GM21786 (cell line): Measurements from ENCODE around the gene RNF150.

ENCODE experiments used
- ATAC-seq: cut with Tn5 transposase; IDR thresholded peaks from one replicate; pipeline ENCODE4 v1.9.1; 2021; ENCODE audit not compliant: unreplicated experiment

Gene RNF150

DNA sequence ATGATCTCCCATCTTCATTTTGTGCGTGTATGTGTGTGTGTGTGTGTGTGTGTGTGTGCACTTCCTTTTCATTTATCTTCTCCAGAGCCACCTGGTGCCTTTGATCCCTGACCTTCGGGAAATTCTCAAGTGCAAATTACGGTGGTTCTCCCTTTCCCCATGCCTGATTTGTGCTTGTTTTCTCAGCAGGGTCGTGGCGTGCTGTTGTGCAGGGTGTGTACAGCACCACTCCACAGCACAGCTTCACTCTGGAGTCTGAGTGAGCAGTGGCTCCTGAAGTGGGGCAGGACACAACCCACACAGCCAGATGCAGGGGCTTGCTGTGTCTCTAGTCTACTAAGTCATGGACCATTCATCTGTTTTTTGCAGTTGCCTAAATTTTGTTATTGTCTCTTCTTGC is 262.8 kb downstream of the RNF150 start:
- ATAC-seq = no peak

DNA sequence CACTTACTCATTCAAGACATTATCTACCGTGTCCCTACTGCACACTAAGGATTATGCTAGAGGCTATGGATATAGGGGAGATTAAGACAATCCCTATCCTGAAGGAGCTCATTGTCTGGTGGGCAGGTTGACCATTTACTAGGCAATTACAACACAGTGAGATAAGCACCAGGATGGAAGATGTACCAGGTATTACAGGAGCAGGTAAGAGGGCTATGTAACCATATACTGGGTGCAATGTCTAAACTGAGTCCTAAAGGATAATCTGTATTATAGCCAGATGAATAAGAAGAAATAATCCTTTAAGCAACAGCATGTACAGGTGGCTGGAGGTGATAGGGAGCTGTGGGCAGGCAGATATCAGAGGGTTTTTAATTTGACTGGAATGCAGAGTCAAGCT is 263.8 kb downstream of the RNF150 start:
- no peak for ATAC-seq

DNA sequence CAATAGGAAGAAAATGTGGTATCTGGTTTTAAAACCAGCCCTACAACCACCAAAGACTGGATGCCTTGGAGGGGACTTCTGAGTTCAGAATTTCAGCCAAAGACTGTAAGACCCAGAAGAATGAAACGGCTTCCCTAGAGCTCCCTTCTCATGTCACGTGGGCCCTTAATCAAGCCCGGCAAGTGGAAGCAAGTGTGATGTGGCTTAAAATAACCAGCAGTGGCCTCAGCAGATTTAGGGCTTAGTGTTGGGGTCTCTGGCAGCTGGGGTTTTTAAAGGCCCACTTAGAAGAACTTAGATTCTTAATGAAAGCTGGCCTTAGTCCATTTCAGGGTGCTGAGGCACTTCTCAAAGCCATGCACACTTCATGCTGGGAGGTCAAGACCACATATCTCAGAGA is 265.9 kb downstream of the RNF150 start:
- no peak for ATAC-seq

DNA sequence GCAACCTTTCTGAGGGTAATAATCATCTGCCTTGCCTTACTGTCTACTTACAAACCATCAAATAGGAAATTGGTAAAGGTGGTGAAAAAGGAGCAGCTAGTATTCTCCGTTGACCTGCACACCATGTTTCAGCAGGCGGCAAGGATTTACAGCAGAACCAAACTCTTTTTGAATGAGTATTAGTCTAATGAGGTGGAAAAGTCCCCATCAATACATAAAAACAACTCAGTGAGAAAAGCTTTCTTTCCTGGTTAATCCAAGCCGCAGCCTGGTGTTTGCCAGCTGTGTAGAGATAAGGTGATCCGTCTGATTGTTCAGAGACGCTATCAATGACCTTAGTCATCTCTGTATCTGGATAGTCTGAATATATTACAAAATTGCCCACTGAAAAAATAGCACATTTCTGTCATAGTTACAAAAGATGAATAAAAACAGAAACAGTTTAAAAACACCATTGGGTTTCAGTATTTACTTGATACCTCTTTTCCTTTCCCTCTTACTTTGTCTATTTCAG is 266.7 kb downstream of the RNF150 start:
- no peak for ATAC-seq

DNA sequence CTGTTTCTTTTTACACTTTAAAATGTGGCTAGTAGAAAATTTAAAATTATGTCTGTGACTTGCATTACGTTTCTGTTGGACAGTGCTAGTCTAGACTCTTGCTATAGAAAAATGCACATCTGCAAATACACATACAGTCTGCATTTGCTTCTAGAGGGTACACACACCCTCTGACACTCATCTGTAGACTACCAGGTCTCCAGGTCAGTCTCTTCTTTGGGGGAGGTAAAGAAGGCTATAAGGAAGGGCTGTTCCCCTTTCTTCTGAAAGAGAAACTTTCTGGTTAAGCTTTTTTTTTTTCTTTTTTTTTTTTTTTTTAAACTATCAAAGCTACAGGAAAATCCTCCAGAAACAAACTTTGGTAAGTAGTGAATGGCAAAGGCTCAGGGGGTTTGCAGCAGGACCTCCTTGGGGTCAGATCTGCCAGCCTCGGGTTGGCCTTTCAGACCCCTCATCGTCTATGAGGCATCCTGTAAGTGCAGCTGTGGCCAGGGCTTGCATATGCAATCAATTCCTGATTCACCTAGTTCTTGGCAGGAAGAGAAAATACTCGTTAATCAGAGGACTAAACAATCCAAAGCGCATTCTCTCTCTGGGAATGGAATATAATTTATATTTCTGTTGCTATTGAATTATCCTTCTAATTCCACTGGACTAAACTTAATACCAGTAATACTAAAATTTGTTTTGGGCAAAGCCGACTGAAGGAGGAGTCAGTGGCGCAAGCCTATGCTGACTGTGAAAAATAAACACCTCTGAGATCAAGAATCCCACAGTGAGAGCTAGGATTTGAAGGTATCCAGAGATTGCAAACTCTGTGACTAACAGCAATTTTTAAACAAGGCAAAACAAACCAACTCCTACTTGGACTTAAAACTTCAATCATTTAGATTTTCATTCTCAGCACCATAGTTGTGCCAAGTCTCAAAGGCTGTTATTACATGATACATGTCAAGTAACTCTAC is 267.7 kb downstream of the RNF150 start:
- ATAC-seq = no peak

DNA sequence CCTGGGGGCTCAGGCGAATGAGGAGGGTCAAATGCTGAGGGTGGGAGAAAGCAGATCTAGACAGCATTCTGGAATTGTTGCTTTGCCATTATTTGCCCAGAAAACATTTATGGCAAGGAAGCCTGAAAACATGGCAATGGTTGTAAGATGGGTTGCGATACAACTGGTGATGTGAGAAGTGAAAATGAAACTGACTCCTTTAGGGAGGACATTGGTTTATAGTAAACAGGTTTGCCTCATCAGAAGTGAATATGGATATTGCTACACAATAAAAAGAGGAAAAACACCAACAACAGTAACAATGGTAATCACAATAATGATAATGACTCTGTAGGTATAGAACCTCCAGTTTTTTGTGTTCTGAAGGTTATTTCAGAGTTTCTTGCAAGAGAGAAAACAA is 270.1 kb downstream of the RNF150 start:
- no peak for ATAC-seq

DNA sequence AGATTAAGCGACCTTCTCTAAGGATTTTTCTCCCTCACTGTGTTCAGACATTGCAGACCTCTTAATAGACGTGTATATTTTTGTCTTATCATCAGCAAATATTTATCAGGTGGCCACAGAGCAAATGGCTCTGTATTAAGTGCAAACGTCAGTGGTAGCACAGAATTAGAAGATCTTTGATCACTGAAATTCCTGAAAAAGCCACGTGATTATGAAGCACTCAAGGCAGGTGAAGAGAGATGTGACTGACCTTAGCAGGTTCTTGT is 271.2 kb downstream of the RNF150 start:
- no peak for ATAC-seq

DNA sequence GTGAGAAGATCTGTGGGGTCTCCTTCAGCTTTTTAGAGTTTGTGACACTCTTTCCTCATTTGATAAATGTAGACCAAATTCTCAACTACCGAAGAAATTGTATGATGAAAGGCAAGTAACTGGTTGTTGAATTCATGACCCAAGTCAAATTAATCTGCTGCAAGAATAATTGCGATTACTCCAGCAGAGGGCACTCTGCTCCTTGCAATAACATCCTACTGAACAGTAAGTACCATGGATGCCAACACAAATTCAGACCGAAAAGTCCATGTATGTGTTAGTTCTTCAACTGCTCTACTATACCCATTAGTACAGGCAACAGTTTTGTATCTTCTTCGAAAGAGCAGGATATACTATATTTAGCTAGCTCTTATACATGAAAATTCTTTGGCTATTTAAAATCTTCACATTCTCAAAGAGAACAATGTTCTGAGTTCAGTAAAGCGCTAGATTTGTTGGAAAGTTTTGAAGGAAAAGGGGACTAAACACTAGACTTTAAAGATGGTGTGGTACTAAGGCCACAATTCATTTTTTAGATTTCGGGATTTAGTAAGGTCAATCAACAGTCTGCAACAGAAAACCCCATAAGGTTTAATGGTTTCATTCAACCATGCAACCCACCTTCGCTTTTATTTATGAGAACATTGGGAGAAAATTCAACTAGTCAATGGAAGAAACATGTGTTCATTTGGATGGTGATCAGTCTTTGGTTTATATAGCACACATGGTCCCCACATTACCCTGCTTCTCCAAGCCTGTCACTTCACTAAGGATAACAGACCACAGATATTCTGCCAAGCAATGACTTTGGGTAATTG is 271.7 kb downstream of the RNF150 start:
- ATAC-seq = peak; percentile 61

DNA sequence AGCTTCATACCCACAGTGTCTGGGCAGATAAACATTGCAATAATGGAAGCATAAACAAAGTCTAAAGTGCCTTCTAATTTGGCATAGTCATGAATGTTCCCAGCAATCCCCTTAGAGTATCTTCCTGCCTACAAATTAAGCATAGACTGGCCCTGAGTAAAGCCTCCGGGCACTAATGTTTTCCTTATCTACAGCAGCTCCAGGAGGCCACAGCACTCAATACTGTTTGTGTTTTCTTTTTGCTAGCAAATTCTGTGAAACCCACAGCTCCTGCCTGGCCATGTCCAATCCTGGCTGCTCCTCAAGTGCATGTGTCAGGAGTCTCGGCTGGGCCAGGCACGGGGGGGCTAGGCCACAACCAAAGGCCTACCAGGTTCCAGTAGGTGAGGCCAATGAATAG is 274.4 kb downstream of the RNF150 start:
- ATAC-seq = no peak

DNA sequence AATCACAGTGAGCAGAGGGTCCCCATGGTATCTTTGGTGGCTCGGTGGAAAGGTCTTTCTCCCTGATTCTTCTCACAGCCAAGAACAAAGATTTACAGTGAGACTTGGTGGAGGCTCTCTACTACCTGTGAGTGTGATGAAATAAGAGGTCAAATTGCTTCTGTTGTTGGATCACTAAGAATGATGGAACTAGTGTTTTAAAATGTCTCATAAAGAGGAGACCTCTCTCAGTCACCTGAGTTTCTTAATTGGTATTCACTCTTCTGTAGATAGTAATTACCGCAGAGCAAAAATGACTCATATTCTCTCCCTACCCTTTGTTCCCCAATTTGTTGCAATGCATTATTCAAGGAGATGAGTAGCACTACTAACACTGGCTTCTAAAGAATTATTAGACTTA is 276.2 kb downstream of the RNF150 start:
- no peak for ATAC-seq

DNA sequence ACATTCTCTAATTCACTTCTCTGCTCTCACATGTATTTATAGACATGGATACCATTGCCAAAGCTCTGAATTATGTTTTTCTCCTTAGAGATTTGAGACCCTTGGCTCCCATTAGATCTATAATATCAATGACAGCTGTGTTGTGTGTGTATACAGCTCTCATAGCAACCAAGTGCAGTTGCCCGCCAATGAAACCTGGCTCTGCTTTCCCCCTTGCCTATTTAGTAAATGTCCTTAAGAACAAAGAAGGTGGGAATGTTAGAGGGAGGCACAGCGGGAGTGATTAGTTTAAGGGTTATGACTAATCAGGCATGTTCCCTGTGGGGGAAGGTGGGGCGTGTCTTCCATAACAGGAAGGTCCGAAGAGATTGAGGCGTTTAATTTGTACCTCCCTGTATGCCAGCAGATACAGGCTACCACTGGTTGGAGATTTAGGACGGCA is 276.6 kb downstream of the RNF150 start:
- ATAC-seq = no peak

DNA sequence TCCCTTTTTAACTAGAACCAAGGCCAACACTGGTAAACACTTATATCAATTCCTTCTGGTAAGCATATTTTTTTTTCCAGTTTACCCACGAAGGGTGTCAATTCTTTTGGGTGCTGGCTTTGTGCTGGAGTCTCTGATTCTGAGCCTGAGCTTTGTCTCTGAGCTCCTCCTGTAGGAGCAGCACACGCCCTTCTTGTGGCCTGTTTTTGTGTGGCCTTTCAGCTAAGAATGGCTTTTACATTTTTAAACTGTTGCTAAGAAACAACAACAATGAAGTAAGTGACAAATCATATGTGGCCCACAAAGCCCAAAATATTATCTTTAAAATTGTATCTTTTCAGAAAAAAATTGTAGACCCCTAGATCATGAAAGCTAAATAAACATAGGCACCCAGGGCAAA is 279.1 kb downstream of the RNF150 start:
- ATAC-seq = no peak

DNA sequence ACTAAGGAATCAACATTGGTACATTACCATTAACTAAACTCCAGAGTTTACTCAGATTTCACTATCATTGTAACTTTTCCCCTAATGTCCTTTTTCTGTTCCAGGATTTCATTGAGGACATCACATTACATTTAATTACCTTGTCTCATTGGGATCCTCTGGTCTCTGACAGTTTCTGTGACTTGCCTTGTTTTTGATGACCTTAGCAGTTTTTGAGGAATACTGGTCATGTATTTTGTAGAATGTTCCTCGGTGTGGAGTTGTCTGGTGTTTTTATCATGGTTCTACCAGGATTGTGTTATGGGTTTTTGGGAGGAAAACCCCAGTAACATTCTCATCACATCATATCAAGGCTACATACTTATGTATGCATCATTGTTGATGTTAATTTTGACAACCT is 281.5 kb downstream of the RNF150 start:
- ATAC-seq = no peak

DNA sequence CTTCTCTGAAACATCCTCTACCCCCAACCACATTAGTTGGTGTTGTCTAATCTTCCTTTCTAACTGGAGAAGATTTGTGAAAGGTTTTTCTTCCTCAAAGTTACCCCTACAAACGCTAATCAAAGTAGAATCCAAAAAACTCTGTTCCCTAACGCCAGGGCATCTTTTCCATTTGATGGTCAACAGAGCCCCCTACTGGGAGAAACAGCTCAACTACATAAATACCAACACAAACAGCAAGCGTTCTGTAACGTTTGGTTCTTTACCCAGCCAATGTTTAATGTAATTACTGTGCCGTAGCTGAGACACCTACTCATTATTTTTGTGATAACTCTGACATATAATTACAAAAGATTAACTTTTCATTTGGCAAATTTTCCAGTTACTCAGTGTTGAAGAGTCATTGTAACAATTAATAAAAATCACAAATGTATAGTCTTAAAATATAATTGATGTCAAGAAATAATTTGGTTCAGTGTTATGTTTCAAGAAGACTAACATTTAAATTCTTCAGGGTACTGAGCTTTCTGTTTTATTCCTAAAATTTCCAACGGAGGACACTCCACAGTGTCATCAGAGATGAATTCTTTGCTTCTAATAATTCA is 282.1 kb downstream of the RNF150 start:
- peak; percentile 87 for ATAC-seq

DNA sequence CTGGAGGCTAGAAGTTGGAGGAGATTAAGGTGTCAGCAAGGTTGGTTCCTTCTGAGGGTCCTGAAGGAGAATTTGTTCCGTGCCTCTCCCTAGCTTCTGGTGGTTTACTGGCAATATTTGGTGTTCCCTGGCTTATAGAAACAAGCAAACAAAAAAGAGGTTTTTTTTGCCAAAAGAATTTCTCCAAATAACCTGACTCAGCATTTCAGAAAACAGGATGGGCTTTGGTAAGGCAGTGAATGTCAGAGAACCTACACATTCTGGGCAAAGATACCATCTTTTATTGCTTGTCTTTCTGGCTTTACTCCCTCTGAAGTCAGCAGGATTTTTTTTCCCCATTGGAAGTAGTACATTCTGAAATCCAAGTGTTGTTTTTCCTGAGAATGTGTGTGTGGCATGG is 283.7 kb downstream of the RNF150 start:
- no peak for ATAC-seq

DNA sequence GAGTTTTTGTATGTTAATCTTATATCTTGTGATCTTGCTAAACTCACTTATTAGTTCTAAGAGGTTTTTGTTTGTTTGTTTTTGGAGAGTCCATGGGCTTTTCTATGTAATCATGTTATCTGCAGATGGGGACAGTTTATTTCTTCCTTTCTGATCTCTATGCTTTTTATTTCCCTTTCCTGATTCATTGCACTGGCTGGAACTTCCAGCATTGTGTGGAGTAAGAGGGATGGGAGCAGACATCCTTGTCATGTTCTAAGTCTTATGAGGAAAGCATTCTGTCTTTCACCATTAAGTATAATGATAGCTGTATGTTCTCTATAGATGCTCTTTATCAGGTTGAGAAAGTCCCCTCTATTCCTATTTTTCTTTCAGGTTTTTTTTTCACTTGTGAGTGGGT is 286.5 kb downstream of the RNF150 start:
- no peak for ATAC-seq

DNA sequence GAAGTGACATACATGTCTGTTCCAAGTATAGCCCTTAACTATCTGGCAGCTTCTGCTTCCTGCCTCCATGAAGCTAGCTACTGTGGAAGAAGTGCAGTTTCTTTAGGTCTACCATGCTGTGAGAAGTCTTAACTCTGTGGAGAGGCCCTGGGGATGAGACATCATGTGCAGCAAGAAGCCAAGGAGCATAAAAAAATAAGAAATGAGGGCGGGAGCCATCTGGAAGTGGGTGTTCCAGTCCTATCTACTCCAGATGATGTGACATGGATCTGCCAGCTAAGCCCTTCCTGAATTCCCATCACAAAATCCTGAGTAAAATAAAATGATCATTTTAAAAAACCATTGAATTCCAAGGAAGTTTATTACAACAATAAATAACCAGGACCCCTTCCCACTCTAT is 289.2 kb downstream of the RNF150 start:
- no peak for ATAC-seq

DNA sequence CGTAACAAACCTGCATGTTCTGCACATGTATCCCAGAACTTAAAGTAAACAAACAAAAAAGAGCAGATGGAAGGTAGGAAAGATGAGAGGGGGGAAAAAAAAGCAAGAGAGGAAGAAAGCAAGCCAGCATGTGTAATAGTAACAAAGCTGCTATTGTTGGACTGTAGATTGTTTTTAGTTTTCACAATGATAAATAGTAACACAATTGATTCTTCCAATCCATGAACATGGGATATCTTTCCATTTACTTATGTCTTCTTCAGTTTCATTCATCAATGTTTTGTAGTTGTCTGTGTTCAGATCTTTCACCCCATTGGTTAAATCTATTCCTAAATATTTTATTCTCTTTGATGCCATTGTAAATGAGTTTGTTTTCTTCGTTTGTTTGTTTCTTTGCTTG is 292.1 kb downstream of the RNF150 start:
- no peak for ATAC-seq

DNA sequence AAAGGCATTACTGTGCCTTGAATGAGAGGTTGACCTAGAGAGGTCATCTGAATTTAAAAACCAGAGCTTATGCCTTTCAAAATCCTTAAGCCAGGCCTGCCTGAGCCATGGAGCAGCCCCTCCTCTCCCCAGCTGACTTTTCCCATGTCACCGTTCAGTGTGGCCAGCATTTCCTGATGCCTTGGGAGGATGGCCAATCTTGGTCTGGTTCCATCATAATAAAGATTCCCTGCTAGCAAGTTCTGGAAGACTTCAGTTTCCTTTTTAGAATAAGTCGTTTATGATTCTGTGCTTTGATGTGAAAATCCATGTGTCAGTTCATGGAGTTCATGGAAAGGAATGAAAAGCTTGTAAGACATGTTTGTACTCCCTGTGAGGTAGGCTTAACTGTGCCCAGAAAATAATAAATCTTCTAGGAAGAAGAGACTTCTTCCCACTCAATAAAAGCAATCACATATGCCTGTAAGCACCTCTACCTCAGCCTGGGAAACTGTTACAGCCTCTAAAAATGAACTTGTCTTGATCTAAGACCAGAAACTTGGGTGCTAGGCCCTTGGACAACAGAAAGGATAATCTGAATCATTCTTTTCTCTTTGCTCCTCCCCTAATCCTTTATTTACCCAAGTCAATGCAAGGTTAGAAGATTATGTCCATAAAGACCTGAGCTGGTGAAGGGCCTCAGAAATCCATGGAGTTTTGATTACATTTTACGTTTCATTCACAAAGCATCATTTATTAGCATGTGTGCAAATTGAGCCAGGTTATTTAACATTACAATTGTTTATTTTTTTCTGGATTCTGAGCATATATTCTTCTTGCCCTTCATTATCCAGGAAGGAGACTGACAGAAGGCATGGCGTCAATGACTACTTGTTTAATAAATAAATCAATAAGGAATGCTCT is 293.1 kb downstream of the RNF150 start:
- ATAC-seq = no peak

DNA sequence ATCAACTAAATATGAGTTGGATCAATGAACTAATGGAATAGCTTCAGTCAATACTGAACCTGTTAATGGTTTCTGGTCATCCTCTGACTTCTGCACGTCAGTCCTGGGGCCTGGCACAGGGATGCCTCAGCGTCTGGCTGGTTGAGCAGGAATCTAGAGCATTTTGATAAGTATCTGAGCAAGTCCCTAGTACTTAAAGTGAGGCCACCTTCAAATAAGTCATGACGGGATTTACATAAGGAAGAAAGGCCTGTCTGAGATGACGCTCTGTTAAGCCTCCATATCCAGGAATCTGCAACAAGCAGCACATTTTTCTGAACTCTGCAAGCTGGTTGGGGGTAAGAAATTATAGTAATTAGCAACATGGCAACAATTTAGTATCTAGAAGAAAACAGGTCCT is 293.9 kb downstream of the RNF150 start:
- ATAC-seq = no peak

DNA sequence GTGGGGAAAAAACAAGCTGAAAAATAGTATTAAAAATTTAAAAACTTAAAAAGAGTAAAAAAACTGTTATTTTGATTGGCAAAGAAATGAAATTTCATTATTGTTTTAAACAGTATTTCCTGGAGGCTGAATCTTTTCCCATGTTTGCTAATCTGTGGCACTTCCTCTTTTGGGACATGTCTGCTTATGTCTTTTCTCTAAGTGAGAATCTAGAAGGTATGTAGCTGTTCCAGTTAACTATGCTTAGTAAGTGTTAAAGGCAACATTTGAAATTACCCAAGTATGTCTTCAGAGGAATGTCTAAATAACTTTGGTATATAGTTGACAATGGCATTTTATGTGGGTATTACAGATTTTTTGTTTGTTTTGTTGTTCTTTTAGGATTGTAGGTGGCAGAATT is 295.5 kb downstream of the RNF150 start:
- ATAC-seq = no peak
